Measurements from ENCODE around the gene ELAVL2.

The ELAVL2 gene

DNA sequence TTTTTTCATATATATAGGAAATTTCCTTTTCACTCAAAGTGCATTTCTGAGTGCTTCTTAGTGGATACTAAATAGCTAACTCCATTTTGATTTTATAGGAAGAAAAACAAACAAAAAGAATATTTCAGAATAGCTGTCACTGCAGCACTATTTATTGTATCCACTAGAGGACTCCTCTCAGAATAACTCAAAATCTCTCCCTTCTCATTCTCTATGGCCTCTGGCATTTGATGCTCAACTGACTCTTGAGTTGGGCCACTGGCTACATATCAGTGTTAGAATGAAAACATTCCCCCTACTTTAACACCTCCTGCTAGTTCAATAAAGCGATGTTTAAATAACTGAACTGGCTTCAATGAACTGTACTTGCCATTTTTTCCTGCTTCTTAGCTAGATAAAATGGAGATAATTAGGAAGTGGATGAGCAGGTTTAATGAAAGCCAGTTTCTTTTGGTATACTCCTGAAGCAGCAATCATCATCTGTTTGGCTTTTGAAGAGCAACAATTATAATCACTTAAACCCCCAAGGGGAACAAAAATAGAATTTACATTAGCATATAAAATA is 16.6 kb upstream of the ELAVL2 start:
- DNase-seq (ENCODE audit: low spot score): no peak
- TF ChIP-seq, protein P1, sequence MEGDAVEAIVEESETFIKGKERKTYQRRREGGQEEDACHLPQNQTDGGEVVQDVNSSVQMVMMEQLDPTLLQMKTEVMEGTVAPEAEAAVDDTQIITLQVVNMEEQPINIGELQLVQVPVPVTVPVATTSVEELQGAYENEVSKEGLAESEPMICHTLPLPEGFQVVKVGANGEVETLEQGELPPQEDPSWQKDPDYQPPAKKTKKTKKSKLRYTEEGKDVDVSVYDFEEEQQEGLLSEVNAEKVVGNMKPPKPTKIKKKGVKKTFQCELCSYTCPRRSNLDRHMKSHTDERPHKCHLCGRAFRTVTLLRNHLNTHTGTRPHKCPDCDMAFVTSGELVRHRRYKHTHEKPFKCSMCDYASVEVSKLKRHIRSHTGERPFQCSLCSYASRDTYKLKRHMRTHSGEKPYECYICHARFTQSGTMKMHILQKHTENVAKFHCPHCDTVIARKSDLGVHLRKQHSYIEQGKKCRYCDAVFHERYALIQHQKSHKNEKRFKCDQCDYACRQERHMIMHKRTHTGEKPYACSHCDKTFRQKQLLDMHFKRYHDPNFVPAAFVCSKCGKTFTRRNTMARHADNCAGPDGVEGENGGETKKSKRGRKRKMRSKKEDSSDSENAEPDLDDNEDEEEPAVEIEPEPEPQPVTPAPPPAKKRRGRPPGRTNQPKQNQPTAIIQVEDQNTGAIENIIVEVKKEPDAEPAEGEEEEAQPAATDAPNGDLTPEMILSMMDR (IDR thresholded peaks at IDR 0.05; ENCODE audit: extremely low read depth, missing control alignments): no peak

DNA sequence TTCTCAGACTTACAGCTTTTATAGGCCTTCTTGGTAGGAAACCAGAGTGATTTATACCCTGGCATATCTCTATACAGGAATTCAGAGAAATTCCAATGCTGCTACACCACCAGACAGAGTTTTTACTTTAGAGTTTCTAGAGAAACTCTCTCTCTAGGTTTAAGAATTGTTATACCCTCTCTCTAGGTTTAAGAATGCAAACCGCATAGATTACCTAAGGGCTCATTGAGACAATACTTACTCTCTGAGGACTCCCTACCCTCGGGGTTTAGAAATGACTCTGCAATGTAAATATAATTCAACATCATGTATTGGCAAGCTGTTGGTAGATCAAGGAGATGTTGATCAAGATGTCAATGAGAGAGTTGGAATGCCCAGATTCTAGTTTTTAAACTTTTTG is 15.3 kb upstream of the ELAVL2 start:
- TF ChIP-seq, protein P1 (IDR thresholded peaks at IDR 0.05; ENCODE audit: extremely low read depth, missing control alignments): no peak
- no peak for DNase-seq (ENCODE audit: low spot score)

DNA sequence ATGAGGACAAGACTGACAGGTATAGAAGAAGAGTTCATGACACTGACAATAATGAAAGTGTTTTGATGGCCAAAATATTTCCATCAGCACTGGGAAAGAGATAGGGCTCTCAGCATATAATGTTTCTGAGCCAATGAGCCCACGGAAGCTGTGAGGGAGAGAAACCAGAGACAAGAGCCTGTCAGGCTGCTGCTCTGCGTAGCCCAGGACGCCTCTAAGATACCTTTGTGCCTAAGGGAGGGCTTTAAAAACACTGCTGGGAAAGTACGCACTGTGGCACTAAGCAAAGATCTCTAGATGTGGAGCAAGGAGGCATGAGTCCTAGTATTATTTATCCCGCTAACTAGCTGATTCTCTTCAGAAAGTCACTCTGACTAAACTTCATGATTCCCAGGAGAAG is 11.0 kb upstream of the ELAVL2 start:
- DNase-seq (ENCODE audit: low spot score): no peak
- TF ChIP-seq, protein P1 (IDR thresholded peaks at IDR 0.05; ENCODE audit: extremely low read depth, missing control alignments): no peak

DNA sequence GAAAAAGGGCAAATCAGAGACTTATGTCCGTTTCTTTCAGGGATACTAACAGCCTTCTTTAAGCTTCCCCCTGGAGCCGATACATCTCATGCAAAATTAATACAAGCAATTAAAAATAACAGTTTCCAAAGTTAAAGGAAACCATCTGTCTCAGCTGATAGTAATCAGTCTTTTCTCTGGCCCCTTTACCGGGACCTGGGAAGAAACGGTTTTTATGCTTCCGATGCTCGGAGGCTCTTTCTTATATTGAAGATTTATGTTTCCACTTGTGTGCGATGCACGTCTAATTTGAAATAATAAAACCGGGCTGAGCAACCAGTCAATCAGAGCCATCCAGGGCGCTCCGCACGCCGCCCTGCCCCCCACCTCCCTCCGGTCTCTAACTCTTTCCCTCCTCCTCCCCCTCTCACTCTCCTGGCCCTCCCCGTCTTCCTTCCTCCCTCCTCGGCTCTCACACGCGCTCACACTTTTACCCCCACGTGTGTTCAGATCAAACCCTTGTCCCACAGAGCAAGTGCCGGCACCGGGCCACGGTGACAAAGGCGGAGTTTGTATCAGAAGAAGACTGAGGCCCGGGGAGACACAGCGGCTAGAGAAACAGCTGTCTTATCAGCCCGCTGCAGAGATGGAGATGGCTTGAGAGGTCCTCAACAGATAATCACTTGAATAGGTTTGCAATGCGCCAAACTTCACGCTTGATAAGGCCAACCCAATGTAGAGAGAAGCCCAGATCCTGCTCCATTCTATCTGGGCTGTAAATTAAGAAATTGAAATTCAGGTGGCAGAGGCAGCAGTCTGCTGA is 5.1 kb upstream of the ELAVL2 start:
- TF ChIP-seq, protein P1 (IDR thresholded peaks at IDR 0.05; ENCODE audit: extremely low read depth, missing control alignments): no peak
- DNase-seq (ENCODE audit: low spot score): no peak

DNA sequence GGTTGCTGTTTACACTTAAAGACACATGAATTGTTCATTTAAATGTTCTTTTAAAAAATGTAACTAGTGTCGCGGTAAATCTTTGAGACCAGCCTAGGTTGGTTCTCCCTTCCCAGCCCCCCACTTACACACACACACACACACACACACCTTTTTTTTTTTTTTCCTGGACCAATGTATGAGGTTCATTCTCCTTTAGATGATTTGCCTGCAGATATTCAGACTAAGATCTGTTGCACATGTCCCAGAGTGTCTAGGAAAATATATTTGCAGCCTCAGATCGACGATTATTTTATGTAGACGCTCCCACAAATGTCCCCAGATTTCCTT is 4.4 kb upstream of the ELAVL2 start:
- TF ChIP-seq, protein P1 (IDR thresholded peaks at IDR 0.05; ENCODE audit: extremely low read depth, missing control alignments): no peak

DNA sequence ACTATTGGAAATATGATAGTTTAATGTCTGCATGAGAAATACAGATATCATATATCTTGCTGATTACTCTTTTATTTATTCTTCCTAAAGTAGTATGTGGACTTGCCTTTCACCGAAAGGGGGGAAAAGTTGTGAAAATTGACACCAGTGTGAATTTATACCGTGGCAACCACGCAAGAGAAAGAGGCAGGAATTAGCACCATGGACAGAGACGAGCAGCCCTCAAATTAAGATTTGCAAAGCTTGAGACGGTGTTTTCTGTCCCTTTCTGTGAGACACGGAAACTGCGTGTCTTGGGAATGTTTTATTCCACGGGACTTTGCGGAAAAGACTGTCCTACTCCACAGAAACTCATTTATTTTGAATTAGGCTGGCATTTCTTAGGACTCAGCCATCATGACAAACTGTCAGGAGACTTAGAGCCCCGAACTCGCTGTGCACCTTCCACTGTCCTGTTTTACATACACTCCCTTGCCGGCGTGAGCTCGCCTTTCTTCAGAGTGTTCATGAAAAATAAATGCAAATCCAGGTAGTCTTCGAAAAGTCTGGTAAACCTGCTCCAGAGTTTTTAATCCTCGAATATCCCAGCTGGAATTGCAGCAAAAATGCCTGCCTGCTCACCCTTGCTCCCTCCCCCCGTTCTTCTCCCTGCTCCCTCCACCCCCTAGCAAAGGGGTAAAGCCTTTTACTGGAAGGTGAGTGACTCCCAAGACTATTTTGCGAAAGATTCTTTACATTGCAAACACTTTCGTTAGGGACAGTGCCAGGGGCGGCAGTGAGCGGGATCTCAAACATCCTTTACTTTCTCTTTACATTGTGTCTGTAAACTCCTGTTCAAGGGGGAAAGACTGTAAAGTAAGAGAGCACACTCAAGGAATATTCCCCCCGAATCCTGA is 3.8 kb upstream of the ELAVL2 start:
- TF ChIP-seq, protein P1 (IDR thresholded peaks at IDR 0.05; ENCODE audit: extremely low read depth, missing control alignments): no peak
- DNase-seq (ENCODE audit: low spot score): no peak

More for the DNA sequence above, 4.4 kb upstream of the ELAVL2 start:
- no peak for DNase-seq (ENCODE audit: low spot score)

- DNase-seq (ENCODE audit: low spot score): no peak
- TF ChIP-seq, protein P1 (IDR thresholded peaks at IDR 0.05; ENCODE audit: extremely low read depth, missing control alignments): no peak
These were observed 340 bp downstream of the ELAVL2 start for GRCh38 chr9:23825700-23826099.
